Measurements from ENCODE around the gene RAI14. TPM values are rescaled to one million over a fixed set of nuclear protein-coding genes. Genes with fewer than 3 reads are reported as not detected.

Gene RAI14
- total and polyA plus RNA-seq, 3 donors from 2014 or later = 34.3 to 54.6 (median 49.6) TPM

GRCh38 chr5:34844106-34844505 is 188.0 kb downstream of the RAI14 start:
- intact Hi-C loops (cut with DNase I; ENCODE audit: low total_unique reads) = no loop called here
- no peak for DNase-seq
- Histone ChIP-seq H3K9me3 (no peaks in the 10 kb centered on the region), H3K36me3 (ENCODE audit: low read depth, missing control alignments) (no peaks in the 10 kb centered on the region), H3K27me3 (no peaks in the 10 kb centered on the region), H3K4me3 (no peak overlapping the region), H3K4me1 (peaks cover 5% of the 10 kb centered on the region), H3K27ac (no peak overlapping the region)
- WGBS, 2 donors = 59 to 77% methylated on average over 3 of the region's 3 CpGs
- no peak for TF ChIP-seq CTCF (IDR thresholded peaks at IDR 0.05)
- TF ChIP-seq POLR2A (IDR thresholded peaks at IDR 0.05) = no peak

- Histone ChIP-seq H3K27me3 (no peaks in the 10 kb centered on the region), H3K4me3 (no peak overlapping the region), H3K36me3 (ENCODE audit: low read depth, missing control alignments) (no peaks in the 10 kb centered on the region), H3K4me1 (no peaks in the 10 kb centered on the region), H3K27ac (no peak overlapping the region), H3K9me3 (no peaks in the 10 kb centered on the region)
- intact Hi-C loops (cut with DNase I; ENCODE audit: low total_unique reads) = no loop called here
- no peak for DNase-seq
- no peak for TF ChIP-seq CTCF (IDR thresholded peaks at IDR 0.05)
- TF ChIP-seq POLR2A (IDR thresholded peaks at IDR 0.05) = no peak
- WGBS, 2 donors = 72 to 83% methylated on average over 4 of the region's 4 CpGs
Observed at GRCh38 chr5:34844999-34845398, 188.9 kb downstream of the RAI14 start.

- no peak for TF ChIP-seq CTCF (IDR thresholded peaks at IDR 0.05)
- TF ChIP-seq POLR2A (IDR thresholded peaks at IDR 0.05) = no peak
- Histone ChIP-seq H3K9me3 (no peaks in the 10 kb centered on the region), H3K36me3 (ENCODE audit: low read depth, missing control alignments) (no peaks in the 10 kb centered on the region), H3K27me3 (no peaks in the 10 kb centered on the region), H3K27ac (no peak overlapping the region), H3K4me1 (no peaks in the 10 kb centered on the region), H3K4me3 (no peak overlapping the region)
- DNase-seq = no peak
- intact Hi-C loops (cut with DNase I; ENCODE audit: low total_unique reads) = no loop called here
Observed at GRCh38 chr5:34847056-34847455, 190.9 kb downstream of the RAI14 start.

- no peaks in the 10 kb centered on the region for H3K4me1 ChIP-seq
- DNase-seq = no peak
- no peaks in the 10 kb centered on the region for H3K27me3 ChIP-seq
- no peak overlapping the region for H3K27ac ChIP-seq
- no peaks in the 10 kb centered on the region for H3K9me3 ChIP-seq
- no peaks in the 10 kb centered on the region for H3K36me3 ChIP-seq (ENCODE audit: low read depth, missing control alignments)
- intact Hi-C loops (cut with DNase I; ENCODE audit: low total_unique reads) = no loop called here
- H3K4me3 ChIP-seq = no peak overlapping the region
- 96 to 98% methylated on average over 4 of the region's 4 CpGs for WGBS, 2 donors
- no peak for TF ChIP-seq POLR2A (IDR thresholded peaks at IDR 0.05)
Observed at GRCh38 chr5:34847552-34847951, 191.4 kb downstream of the RAI14 start.

GRCh38 chr5:34848230-34848629 is 192.1 kb downstream of the RAI14 start:
- H3K9me3 ChIP-seq = no peaks in the 10 kb centered on the region
- 91 to 96% methylated on average over 2 of the region's 2 CpGs for WGBS, 2 donors

More at GRCh38 chr5:34848230-34848629, 192.1 kb downstream of the RAI14 start:
- intact Hi-C loops (cut with DNase I; ENCODE audit: low total_unique reads) = no loop called here
- H3K4me3 ChIP-seq = no peak overlapping the region
- no peak for TF ChIP-seq POLR2A (IDR thresholded peaks at IDR 0.05)
- TF ChIP-seq CTCF (IDR thresholded peaks at IDR 0.05) = no peak
- no peaks in the 10 kb centered on the region for H3K36me3 ChIP-seq (ENCODE audit: low read depth, missing control alignments)
- DNase-seq = no peak
- H3K27me3 ChIP-seq = no peaks in the 10 kb centered on the region
- no peak overlapping the region for H3K27ac ChIP-seq
- no peaks in the 10 kb centered on the region for H3K4me1 ChIP-seq

All from testis (tissue), 3 donors.